ENCODE data around the gene LIX1L. TPM values are rescaled to one million over a fixed set of nuclear protein-coding genes. Genes with fewer than 3 reads are reported as not detected.

LIX1L gene
- total and polyA plus RNA-seq, 2 of the 13 experiments (the other 11 are each of a cell fraction or from before 2014, with no cell fraction given) = 8.1 to 24.9 TPM

DNA sequence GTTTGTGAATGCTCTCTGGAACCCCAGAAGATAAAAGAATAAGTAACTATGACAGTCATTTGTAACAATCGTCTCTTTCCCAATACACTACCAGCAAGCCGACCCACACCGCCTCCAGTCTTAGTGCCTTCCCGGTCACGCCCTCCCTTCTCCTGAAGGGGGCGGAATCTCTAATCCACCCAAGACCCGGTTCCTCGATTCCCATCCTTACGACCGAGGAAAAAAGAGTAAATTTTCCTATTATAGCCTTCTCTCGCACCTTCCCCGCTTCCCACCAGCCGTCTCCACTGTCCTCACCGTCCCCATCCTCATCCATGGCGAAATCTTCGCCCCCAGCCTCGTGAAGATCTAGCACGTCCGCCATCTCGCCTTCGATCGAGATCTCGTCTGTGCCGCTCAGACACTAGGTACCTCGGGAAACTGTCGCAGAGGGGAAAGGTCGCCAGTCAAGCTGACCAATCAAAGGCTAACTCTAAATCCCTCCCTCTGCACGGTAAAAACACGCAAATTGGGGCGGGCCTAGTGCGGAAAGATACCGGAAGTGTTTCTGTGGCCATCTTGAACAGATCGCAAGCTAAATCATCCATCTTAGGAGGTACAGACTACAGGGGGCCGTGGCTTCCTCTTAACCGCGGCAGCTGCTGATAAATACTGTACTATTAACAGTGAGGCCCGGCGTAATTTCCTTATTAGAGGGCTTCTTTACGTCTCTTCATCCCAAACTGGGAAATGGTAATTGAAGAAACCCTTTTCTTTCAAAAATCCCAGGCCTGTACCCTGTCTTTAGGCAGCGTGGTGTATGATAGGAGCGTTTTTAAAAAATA lies 30.5 kb downstream of the LIX1L start, which contains the start of gene RBM8A (continued):
- TF ChIP-seq ZNF749 (CRISPR knock-in tag; IDR thresholded peaks at IDR 0.05; ENCODE audit: borderline replicate concordance) = no peak
- TF ChIP-seq, protein P1, sequence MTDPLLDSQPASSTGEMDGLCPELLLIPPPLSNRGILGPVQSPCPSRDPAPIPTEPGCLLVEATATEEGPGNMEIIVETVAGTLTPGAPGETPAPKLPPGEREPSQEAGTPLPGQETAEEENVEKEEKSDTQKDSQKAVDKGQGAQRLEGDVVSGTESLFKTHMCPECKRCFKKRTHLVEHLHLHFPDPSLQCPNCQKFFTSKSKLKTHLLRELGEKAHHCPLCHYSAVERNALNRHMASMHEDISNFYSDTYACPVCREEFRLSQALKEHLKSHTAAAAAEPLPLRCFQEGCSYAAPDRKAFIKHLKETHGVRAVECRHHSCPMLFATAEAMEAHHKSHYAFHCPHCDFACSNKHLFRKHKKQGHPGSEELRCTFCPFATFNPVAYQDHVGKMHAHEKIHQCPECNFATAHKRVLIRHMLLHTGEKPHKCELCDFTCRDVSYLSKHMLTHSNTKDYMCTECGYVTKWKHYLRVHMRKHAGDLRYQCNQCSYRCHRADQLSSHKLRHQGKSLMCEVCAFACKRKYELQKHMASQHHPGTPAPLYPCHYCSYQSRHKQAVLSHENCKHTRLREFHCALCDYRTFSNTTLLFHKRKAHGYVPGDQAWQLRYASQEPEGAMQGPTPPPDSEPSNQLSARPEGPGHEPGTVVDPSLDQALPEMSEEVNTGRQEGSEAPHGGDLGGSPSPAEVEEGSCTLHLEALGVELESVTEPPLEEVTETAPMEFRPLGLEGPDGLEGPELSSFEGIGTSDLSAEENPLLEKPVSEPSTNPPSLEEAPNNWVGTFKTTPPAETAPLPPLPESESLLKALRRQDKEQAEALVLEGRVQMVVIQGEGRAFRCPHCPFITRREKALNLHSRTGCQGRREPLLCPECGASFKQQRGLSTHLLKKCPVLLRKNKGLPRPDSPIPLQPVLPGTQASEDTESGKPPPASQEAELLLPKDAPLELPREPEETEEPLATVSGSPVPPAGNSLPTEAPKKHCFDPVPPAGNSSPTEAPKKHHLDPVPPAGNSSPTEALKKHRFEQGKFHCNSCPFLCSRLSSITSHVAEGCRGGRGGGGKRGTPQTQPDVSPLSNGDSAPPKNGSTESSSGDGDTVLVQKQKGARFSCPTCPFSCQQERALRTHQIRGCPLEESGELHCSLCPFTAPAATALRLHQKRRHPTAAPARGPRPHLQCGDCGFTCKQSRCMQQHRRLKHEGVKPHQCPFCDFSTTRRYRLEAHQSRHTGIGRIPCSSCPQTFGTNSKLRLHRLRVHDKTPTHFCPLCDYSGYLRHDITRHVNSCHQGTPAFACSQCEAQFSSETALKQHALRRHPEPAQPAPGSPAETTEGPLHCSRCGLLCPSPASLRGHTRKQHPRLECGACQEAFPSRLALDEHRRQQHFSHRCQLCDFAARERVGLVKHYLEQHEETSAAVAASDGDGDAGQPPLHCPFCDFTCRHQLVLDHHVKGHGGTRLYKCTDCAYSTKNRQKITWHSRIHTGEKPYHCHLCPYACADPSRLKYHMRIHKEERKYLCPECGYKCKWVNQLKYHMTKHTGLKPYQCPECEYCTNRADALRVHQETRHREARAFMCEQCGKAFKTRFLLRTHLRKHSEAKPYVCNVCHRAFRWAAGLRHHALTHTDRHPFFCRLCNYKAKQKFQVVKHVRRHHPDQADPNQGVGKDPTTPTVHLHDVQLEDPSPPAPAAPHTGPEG (CRISPR knock-in tag; IDR thresholded peaks at IDR 0.05) = no peak
- no peak for TF ChIP-seq ZNF446 (CRISPR knock-in tag; IDR thresholded peaks at IDR 0.05)
- peak; percentile 90 for TF ChIP-seq POGZ (CRISPR knock-in tag; IDR thresholded peaks at IDR 0.05)
- no peak for TF ChIP-seq ZNF160 (CRISPR knock-in tag; IDR thresholded peaks at IDR 0.05)
- no peak for TF ChIP-seq MAF1 (CRISPR knock-in tag; IDR thresholded peaks at IDR 0.05; ENCODE audit: borderline replicate concordance)
- TF ChIP-seq ZNF615 (CRISPR knock-in tag; IDR thresholded peaks at IDR 0.05; ENCODE audit: borderline replicate concordance) = 0 out of 2 replicates have a peak, but pooled peaks have one; percentile 41
- no peak for TF ChIP-seq KAT2B (IDR thresholded peaks at IDR 0.05; ENCODE audit: borderline replicate concordance, low read depth, low read length)
- no peak for TF ChIP-seq HNRNPL (IDR thresholded peaks at IDR 0.05; ENCODE audit: low read depth, low read length)
- TF ChIP-seq, protein P2, sequence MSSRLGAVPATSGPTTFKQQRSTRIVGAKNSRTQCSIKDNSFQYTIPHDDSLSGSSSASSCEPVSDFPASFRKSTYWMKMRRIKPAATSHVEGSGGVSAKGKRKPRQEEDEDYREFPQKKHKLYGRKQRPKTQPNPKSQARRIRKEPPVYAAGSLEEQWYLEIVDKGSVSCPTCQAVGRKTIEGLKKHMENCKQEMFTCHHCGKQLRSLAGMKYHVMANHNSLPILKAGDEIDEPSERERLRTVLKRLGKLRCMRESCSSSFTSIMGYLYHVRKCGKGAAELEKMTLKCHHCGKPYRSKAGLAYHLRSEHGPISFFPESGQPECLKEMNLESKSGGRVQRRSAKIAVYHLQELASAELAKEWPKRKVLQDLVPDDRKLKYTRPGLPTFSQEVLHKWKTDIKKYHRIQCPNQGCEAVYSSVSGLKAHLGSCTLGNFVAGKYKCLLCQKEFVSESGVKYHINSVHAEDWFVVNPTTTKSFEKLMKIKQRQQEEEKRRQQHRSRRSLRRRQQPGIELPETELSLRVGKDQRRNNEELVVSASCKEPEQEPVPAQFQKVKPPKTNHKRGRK (CRISPR knock-in tag; IDR thresholded peaks at IDR 0.05) = no peak
- TF ChIP-seq CEBPG (CRISPR knock-in tag; IDR thresholded peaks at IDR 0.05) = no peak
- TF ChIP-seq DNMT1 (CRISPR knock-in tag; IDR thresholded peaks at IDR 0.05) = peak; percentile 84; the same call in 1 of the 2 replicates
- TF ChIP-seq, protein P3, sequence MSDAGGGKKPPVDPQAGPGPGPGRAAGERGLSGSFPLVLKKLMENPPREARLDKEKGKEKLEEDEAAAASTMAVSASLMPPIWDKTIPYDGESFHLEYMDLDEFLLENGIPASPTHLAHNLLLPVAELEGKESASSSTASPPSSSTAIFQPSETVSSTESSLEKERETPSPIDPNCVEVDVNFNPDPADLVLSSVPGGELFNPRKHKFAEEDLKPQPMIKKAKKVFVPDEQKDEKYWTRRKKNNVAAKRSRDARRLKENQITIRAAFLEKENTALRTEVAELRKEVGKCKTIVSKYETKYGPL (CRISPR knock-in tag; IDR thresholded peaks at IDR 0.05) = no peak
- no peak for TF ChIP-seq ZBTB1 (CRISPR knock-in tag; IDR thresholded peaks at IDR 0.05; ENCODE audit: borderline replicate concordance)
- peak; percentile 99 for TF ChIP-seq NR2C2 (CRISPR knock-in tag; IDR thresholded peaks at IDR 0.05; ENCODE audit: borderline replicate concordance)
- no peak for TF ChIP-seq ZNF850 (CRISPR knock-in tag; conservative IDR thresholded peaks at IDR 0.05)
- TF ChIP-seq, protein P4, sequence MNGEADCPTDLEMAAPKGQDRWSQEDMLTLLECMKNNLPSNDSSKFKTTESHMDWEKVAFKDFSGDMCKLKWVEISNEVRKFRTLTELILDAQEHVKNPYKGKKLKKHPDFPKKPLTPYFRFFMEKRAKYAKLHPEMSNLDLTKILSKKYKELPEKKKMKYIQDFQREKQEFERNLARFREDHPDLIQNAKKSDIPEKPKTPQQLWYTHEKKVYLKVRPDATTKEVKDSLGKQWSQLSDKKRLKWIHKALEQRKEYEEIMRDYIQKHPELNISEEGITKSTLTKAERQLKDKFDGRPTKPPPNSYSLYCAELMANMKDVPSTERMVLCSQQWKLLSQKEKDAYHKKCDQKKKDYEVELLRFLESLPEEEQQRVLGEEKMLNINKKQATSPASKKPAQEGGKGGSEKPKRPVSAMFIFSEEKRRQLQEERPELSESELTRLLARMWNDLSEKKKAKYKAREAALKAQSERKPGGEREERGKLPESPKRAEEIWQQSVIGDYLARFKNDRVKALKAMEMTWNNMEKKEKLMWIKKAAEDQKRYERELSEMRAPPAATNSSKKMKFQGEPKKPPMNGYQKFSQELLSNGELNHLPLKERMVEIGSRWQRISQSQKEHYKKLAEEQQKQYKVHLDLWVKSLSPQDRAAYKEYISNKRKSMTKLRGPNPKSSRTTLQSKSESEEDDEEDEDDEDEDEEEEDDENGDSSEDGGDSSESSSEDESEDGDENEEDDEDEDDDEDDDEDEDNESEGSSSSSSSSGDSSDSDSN (CRISPR knock-in tag; IDR thresholded peaks at IDR 0.05) = peak; percentile 45
- no peak for TF ChIP-seq ZNF205 (CRISPR knock-in tag; IDR thresholded peaks at IDR 0.05)
- TF ChIP-seq ZFP41 (CRISPR knock-in tag; IDR thresholded peaks at IDR 0.05; ENCODE audit: borderline replicate concordance) = no peak

Measured in HepG2 (cell line).